ENCODE results near the gene ALG6.
"Not testable (repeated sequence)": the region's sequence is repeated elsewhere in the genome, so short reads cannot be mapped to it uniquely, and the experiment has no call there.

Gene ALG6

GRCh38 chr1:63418101-63418500, 50.7 kb downstream of the ALG6 start:
- DNase-seq: no peak

DNA sequence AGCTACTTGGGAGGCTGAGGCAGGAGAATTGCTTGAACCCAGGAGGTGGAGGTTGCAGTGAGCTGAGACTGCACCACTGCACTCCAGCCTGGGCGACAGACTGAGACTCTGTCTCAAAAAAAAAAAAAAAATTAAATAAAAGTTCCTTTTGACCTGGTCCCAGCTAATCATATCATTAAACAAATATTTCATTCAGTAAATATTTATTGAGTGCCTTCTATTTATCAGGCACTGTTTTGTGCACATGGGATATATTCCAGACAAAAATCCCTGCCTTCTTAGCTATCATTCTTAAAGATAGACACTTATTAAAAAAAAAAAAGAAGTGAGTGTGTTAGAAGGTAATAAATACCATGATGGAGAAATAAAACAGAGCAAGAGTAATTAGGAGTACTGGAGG, 53.3 kb downstream of the ALG6 start:
- not testable (repeated sequence) for DNase-seq

DNA sequence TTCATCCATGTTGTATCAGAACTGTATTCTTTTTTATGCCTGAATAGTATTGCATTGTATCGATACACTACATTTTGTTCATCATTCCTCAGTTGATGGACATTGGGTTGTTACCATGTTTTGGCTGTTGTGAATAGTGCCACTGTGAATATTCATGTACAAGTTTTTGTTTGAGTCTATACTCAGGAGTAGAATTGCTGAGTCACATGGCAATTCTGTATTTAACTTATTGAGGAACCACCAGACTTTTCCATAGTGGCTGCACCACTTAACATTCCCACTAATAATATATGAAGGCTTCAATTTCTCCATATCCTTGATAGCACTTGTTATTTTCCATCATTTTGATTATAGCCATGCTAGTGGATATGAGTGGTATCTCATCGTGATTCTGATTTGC, 56.2 kb downstream of the ALG6 start:
- DNase-seq: no peak

DNA sequence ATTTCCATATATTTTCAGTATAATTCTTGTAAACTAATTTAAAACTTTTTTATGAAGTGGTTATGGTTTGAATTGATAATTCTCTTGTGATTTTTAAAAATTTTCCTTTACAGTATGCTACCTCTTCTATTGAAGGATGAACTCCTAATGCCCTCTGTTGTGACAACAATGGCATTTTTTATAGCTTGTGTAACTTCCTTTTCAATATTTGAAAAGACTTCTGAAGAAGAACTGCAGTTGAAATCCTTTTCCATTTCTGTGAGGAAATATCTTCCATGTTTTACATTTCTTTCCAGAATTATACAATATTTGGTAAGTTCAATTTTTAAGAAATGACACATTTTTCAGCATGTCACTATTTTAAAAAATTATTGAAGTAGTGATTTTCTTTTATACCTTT, 61.4 kb downstream of the ALG6 start:
- DNase-seq: no peak

DNA sequence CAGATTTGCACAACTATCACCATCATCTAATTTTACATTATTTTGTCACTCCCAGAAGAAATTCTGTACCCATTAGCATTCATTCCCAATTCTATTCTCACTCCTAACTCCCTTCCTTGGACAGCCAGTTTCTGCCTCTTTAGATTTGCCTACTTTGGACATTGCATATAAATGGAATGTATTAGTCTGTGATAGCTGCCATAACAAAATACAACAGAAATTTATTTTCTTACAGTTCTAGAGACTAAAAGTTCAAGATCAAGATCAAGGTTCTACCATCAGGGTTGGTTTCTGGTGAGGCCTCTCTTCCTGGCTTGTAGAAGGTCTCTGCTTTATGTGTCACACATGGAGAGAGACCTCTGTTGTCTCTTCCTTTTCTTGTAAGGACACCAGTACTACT, 61.9 kb downstream of the ALG6 start:
- no peak for DNase-seq

DNA sequence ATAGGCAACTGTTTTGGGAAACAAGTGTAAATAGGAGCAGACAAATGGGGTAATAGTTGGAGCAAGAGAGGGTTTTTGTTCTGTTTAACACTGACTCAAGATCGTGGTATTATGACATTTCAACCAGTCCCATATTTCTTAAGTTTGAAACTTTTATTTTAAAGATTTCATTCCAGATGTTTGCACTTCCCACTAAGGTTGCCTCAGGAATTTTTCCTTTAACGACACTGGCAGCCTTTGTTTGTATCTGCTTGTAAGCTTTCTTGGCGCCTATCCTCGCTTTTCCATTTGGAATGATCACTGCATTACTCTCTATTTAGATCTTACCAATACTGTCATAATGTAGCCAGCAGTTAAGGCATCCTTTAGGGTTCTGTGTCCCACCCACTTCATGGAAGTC, 67.7 kb downstream of the ALG6 start:
- DNase-seq: no peak

DNA sequence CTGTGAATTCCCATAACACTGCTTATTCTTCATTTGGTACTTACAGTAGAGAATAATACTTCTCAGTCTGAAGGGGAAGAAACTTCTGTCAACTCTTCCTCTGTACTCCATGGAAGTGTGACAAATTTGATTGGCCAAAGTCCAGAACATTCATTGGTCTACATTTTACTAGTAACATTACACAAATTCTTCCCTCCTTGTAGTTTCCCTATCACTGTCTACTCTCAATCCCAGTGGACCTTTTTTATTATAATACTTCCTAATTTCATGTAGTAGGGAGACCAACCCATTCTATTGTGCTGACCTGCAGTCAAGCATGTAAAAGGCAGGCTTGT, 74.7 kb downstream of the ALG6 start:
- DNase-seq: no peak

DNA sequence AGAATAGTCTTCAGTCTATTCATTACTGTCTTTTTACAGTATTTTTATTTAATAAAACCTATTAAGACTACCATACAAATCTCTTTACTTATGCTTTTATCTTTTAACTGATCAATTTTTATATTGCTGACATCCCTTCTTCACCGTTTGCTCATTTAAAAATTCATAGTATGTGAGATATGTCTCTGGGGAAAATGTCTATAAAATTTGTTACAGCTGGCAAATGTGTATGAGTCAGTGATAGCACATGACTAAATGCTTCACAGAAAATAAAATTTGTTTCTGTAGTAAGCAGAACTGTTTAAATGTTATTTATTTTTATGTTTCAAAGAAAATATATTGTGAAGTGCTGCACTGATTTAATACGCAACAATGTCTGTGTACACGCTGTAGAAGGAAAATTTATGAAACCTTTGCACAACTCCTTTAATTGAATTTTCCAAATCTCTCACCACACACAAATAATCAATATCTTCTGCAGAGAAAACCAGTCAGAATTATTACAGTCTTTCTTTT, 81.4 kb downstream of the ALG6 start:
- no peak for DNase-seq

DNA sequence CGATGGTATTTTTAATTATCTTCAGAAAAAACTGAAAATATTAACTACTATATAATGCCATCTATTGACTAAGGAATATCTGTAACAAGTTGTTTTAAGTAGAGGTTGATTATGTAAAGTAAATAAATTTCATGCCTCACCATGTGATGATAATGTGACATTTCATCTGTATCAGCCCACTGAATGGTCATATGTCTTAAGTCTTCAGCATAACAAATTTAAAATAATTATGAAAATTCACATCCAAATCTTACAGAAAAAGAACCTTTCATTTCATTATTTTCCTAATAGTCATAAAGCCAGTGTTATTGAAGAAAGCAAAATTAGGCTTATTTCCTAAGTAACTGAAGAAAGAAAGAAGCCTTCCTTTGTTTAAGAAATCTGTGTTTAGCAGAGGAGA, 83.0 kb downstream of the ALG6 start:
- no peak for DNase-seq

DNA sequence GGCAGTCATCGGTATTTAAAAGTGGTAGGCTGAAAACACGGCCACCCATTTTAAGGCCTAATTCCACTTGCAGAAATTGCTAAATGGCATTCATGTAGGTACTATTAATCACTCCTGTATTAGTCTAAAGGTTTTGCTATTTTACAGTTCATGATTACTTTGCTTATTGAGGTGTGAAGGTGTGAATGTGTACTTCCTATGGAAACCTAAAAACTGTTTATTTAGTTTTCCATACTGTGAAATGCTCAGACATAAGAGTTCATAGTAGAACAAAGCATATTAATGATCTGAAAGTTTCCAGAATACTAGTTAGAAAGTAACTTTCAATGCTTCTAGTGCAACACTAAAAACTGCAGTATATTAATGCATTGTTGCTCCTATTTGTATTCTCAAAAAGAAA, 85.8 kb downstream of the ALG6 start:
- DNase-seq: no peak

DNA sequence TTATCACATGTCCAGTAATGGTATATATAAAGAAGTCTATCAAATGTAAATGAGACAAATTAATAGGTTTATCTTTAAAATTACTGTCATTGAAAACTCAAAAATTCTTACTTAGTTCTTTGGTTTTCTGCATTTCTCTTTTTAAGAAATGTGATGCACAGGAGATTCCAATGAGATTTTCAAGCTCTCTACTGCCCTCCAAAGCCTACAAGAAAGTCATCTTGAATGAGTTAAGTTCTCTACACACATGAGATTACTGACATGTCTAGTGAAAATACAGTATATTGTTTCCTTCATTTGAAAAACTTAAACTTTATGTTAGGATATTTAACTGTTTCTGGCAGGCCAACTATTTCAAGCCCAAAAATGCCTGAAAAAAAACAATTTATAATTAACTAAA, 86.8 kb downstream of the ALG6 start:
- DNase-seq: no peak

- DNase-seq: no peak
Measured at GRCh38 chr1:63458750-63459149, 91.3 kb downstream of the ALG6 start.

- no peak for DNase-seq
Measured at GRCh38 chr1:63461661-63462230, 94.3 kb downstream of the ALG6 start.

DNA sequence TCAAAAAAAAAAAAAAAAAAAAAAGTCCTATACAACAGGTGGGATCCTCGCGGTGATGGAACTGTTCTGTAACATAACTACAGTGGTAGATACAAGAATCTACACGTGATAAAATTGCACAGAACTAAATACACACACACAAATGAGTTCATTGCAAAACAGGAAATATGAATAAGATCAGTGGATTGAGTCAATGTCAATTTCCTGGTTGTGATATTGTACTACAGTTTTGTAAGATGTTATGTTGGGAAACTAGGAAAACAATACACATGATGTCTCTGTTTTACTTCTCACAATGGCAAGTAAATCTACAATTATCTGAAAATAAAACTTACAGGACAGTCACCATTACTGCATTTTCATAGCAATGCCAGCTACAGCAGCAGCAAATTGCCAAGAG, 95.8 kb downstream of the ALG6 start:
- no peak for DNase-seq

- no peak for DNase-seq
Measured at GRCh38 chr1:63466181-63466580, 98.8 kb downstream of the ALG6 start.

DNA sequence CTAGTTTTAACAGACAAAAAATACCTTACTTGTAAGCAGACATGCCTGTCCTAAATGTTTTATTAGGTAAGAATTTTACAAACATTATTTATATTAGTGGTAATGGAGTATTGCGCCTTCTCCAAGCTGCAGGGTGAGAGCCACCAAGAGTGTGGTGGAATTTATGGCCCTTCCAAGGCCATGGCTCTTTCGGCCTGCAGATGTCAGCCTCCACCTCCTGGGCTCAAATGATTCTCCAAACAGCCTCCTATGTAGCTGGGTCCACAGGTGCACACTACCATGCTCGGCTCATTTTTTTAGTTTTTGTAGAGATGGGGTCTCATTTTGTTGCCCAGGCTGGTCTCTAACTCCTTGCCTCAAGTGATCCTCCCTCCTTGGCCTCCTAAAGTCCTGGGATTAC, 99.3 kb downstream of the ALG6 start:
- no peak for DNase-seq

DNA sequence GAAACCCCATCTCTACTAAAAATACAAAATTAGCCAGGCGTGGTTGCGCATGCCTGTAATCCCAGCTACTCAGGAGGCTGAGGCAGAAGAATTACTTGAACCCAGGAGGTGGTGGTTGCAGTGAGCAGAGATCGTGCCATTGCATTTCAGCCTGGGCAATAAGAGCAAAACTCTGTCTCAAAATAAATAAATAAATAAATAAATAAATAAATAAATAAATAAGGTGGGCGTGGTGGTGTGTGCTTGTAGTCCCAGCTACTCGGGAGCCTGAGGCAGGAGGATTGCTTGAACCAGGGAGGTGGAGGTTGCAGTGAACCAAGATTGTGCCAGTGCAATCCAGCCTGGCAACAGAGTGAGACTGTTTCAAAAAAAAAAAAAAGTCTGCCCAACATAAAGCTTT, 101.3 kb downstream of the ALG6 start:
- DNase-seq: not testable (repeated sequence)

DNA sequence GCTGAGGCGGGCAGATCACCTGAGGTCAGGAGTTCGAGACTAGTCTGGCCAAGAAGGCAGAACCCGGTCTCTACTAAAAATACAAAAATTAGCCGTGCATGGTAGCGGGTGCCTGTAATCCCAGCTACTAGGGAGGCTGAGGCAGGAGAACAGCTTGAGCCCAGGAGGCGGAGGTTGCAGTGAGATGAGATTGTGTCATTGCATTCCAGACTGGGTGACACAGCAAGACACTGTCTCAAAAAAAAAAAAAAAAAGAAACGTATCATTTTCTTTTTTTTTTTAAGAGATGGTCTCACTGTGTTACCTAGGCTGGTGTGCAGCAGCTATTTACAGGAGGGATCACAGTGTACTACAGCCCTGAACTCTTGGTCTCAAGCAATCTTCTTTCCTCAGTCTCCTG, 108.3 kb downstream of the ALG6 start:
- DNase-seq: no peak

DNA sequence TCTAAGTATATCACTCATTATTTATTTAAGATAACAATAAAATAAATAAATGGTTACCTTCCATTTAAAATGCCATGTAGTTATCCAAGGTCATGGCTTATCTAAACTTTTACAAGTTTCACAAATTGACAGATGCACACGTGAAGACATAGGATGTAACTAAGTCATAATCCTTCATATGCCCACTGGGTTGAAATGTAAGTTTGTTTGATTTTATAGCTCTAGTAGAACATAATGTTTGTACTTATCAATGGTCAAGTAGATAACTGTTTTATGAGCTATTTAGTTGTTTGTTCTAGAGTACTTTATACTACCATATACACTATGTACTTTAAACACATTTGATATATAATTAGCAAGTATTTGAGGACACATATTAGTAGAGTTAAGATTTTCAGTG, 112.6 kb downstream of the ALG6 start:
- no peak for DNase-seq

DNA sequence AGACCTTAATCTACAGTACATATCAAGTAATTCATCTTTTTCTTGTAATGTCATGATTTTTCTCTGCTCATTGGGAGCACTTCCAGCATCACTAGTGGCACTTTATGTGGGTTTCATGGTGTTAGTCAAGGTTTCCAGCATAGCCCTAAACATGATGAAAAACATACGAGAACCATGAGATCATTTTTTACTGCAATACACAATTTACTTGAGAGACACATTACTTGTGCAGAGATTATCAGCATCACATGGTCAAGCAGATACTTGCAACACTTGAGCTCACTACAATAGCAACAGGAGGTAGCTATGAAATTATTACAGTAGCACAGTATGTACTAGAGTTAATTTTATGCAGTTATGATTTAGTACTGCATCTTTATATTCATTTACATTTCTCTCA, 119.2 kb downstream of the ALG6 start:
- no peak for DNase-seq

DNA sequence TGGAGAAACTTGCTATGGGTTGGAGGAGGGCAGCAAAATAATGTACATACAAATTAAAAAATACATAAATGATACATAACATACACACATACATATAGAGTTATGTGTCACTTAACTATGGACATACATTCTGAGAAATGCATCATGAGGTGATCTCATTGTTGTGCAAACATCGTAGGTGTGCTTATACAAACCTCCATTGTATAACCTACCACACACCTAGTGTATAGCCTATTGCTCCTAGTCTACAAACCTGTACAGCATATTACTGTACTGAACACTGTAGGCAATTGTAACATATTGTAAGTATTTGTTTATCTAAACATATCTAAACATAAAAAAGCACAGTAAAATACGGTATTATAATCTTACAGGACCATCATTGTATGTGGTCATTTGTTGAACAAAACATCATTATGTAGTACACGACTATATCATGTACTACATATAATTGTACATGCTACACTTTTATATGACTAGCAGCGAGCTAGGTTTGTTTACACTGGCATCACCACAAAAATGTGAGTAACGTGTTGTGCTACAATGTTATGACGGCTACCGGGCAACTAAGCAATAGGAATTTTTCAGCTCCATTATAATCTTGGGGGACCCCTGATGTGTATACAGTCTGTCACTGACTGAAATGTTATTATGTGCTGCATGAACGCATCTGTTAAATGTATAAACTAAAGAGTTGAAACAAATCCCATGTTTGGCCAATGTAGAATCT, 120.1 kb downstream of the ALG6 start:
- DNase-seq: no peak
